SH-SY5Y (cell line): ENCODE results near the gene LINC01488.

Experiments
- GATA2 ChIP-seq: IDR thresholded peaks from 2 replicates; pipeline ENCODE4 v1.6.1; 2011; ENCODE audit warnings: mild to moderate bottlenecking, low read depth, low read length
- GATA3 ChIP-seq: IDR thresholded peaks from 2 replicates; pipeline ENCODE4 v1.6.1; 2011; ENCODE audit warnings: low read depth, mild to moderate bottlenecking, low read length, moderate library complexity

Gene LINC01488

GRCh38 chr11:69473276-69473845 is 8.1 kb upstream of the LINC01488 start:
- no peak for TF ChIP-seq GATA3
- TF ChIP-seq GATA2, result no peak

GRCh38 chr11:69474736-69475135 is 6.7 kb upstream of the LINC01488 start:
- no peak for TF ChIP-seq GATA3
- TF ChIP-seq GATA2, result no peak

GRCh38 chr11:69475141-69475865 is 6.2 kb upstream of the LINC01488 start:
- TF ChIP-seq GATA2 (no peak), GATA3 (no peak)

- TF ChIP-seq GATA2 (no peak), GATA3 (no peak)
These were observed 5.5 kb upstream of the LINC01488 start for GRCh38 chr11:69475866-69476471.

- TF ChIP-seq GATA3, result no peak
- no peak for TF ChIP-seq GATA2
These were observed 4.9 kb upstream of the LINC01488 start for GRCh38 chr11:69476509-69476961.

- TF ChIP-seq GATA2 (no peak), GATA3 (no peak)
These were observed 4.4 kb upstream of the LINC01488 start for GRCh38 chr11:69477086-69477485.

GRCh38 chr11:69479591-69480271 is 1.7 kb upstream of the LINC01488 start:
- TF ChIP-seq GATA2, result no peak
- no peak for TF ChIP-seq GATA3

- TF ChIP-seq GATA2 (no peak), GATA3 (no peak)
These were observed 693 bp upstream of the LINC01488 start for GRCh38 chr11:69480547-69481392.

- no peak for TF ChIP-seq GATA3
- no peak for TF ChIP-seq GATA2
These were observed 859 bp downstream of the LINC01488 start for GRCh38 chr11:69482322-69482721.

- TF ChIP-seq GATA3 (no peak), GATA2 (no peak)
These were observed 1.7 kb downstream of the LINC01488 start for GRCh38 chr11:69483170-69483569.

- TF ChIP-seq GATA3, result no peak
- TF ChIP-seq GATA2, result no peak
These were observed 2.4 kb downstream of the LINC01488 start for GRCh38 chr11:69483691-69484426.

- TF ChIP-seq GATA2, result no peak
- no peak for TF ChIP-seq GATA3
These were observed 3.2 kb downstream of the LINC01488 start for GRCh38 chr11:69484427-69485259.
